ENCODE results near the gene ENOX1. TPM values are rescaled to one million over a fixed set of nuclear protein-coding genes. Genes with fewer than 3 reads are reported as not detected.

Gene ENOX1
- total RNA-seq, 2 donors from 2014 or later = 0.33 TPM; not detected in 1

DNA sequence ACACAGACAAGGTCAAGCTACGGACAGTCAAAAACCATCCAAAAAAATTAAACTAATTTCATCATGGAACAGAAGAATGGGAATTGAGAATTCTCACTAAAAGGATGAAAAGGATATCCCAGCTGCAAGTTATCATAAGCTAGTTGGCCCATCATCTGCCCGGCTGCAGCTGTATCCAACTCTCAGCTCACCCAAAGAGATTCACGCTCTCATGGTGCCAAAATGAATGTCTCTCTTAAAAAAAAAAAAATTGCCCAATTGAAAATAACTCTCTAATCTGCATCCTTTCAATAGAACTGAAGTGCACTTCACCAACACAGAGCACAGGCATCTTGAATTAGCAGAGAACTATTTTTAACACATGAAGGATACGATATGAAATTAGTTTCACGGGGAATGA lies 20.0 kb downstream of the ENOX1 start:
- Histone ChIP-seq H3K27ac (ENCODE audit: low read depth, low read length) (no peak overlapping the region), H3K9ac (ENCODE audit: extremely low read depth, low read length, poor library complexity, severe bottlenecking) (no peak overlapping the region), H3K9me3 (ENCODE audit: control insufficient read depth, low read length) (no peaks in the 10 kb centered on the region), H3K36me3 (ENCODE audit: control insufficient read depth, insufficient read depth, low read length) (no peaks in the 10 kb centered on the region), H3K4me3 (ENCODE audit: low read length) (no peak overlapping the region), H3K4me1 (ENCODE audit: control insufficient read depth, insufficient read depth, low read length) (peaks cover 32% of the 10 kb centered on the region), H3K27me3 (ENCODE audit: control insufficient read depth, insufficient read depth, low read length, poor library complexity, severe bottlenecking) (peaks cover 29% of the 10 kb centered on the region)
- no peak for DNase-seq
- Mint-ChIP-seq H3K27ac (no peak overlapping the region), H3K4me3 (no peak overlapping the region), H3K36me3 (ENCODE audit: low read depth) (no peaks in the 10 kb centered on the region), H3K4me1 (peaks cover 47% of the 10 kb centered on the region), H3K9me3 (no peaks in the 10 kb centered on the region), H3K27me3 (ENCODE audit: insufficient read depth) (peaks cover 25% of the 10 kb centered on the region)
- no peak for TF ChIP-seq CTCF (conservative IDR thresholded peaks at IDR 0.05)
- WGBS, 2 experiments (ENCODE audit: insufficient coverage in 1 of 2, insufficient read length in 1 of 2) = 94 to 100% methylated on average over 3 to 5 of the region's 5 CpGs

DNA sequence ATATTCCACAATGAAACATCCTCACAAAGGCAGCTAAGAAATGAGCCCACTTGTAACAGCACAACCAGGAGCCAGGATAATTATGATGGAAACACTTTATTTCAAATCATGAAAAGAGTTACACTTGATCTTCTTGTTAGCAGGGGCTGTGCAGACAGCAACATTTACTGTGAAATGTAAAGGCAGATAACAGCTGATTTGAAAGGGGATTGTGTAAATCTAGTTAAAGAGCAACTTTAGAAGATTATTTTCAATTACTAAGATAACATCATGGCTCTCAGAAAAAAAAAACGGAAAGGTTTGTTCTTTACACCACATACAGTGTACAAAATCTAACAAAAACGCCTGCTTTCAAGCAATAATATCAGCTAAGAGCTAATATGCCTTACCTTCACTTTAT lies 22.4 kb downstream of the ENOX1 start:
- no peaks in the 10 kb centered on the region for H3K9me3 ChIP-seq (ENCODE audit: control insufficient read depth, low read length)
- H3K9ac ChIP-seq (ENCODE audit: extremely low read depth, low read length, poor library complexity, severe bottlenecking) = peak overlapping the region; percentile 5
- H3K27me3 ChIP-seq (ENCODE audit: control insufficient read depth, insufficient read depth, low read length, poor library complexity, severe bottlenecking) = peaks cover 47% of the 10 kb centered on the region
- Mint-ChIP-seq H3K4me1 (peaks cover 47% of the 10 kb centered on the region), H3K9me3 (no peaks in the 10 kb centered on the region), H3K4me3 (peak overlapping the region; percentile 12), H3K27me3 (ENCODE audit: insufficient read depth) (peaks cover 28% of the 10 kb centered on the region), H3K27ac (peak overlapping the region; percentile 6), H3K36me3 (ENCODE audit: low read depth) (no peaks in the 10 kb centered on the region)
- H3K27ac ChIP-seq (ENCODE audit: low read depth, low read length) = no peak overlapping the region
- no peak for DNase-seq
- H3K4me1 ChIP-seq (ENCODE audit: control insufficient read depth, insufficient read depth, low read length) = peaks cover 32% of the 10 kb centered on the region
- TF ChIP-seq CTCF (conservative IDR thresholded peaks at IDR 0.05) = no peak
- WGBS, 2 experiments (ENCODE audit: insufficient coverage in 1 of 2, insufficient read length in 1 of 2) = 47 to 80% methylated on average over 1 to 2 of the region's 2 CpGs
- peak overlapping the region; percentile 12 for H3K4me3 ChIP-seq (ENCODE audit: low read length)
- H3K36me3 ChIP-seq (ENCODE audit: control insufficient read depth, insufficient read depth, low read length) = no peaks in the 10 kb centered on the region

- no peak for TF ChIP-seq CTCF (conservative IDR thresholded peaks at IDR 0.05)
- Histone ChIP-seq H3K4me3 (ENCODE audit: low read length) (no peak overlapping the region), H3K27ac (ENCODE audit: low read depth, low read length) (no peak overlapping the region), H3K27me3 (ENCODE audit: control insufficient read depth, insufficient read depth, low read length, poor library complexity, severe bottlenecking) (peaks cover 46% of the 10 kb centered on the region), H3K9ac (ENCODE audit: extremely low read depth, low read length, poor library complexity, severe bottlenecking) (no peak overlapping the region), H3K36me3 (ENCODE audit: control insufficient read depth, insufficient read depth, low read length) (no peaks in the 10 kb centered on the region), H3K4me1 (ENCODE audit: control insufficient read depth, insufficient read depth, low read length) (peaks cover 32% of the 10 kb centered on the region), H3K9me3 (ENCODE audit: control insufficient read depth, low read length) (no peaks in the 10 kb centered on the region)
- H3K4me1 Mint-ChIP-seq = peaks cover 49% of the 10 kb centered on the region
- DNase-seq = no peak
- H3K27ac Mint-ChIP-seq = peak overlapping the region; percentile 14
- peak overlapping the region; percentile 12 for H3K4me3 Mint-ChIP-seq
- 92 to 93% methylated on average over 5 to 6 of the region's 6 CpGs for WGBS, 2 experiments (ENCODE audit: insufficient coverage in 1 of 2, insufficient read length in 1 of 2)
- peaks cover 28% of the 10 kb centered on the region for H3K27me3 Mint-ChIP-seq (ENCODE audit: insufficient read depth)
- H3K9me3 Mint-ChIP-seq = no peaks in the 10 kb centered on the region
- no peaks in the 10 kb centered on the region for H3K36me3 Mint-ChIP-seq (ENCODE audit: low read depth)
These were observed 23.5 kb downstream of the ENOX1 start for GRCh38 chr13:43763143-43763759.

Measured in endodermal cell (in vitro differentiated cells).